ENCODE data around the gene SPATA13.

GRCh38 chr13:24148414-24149235 lies 11.9 kb upstream of the SPATA13 start:
- TF ChIP-seq CTCF (IDR thresholded peaks at IDR 0.05) (no peak), POLR2A (IDR thresholded peaks at IDR 0.05) (no peak)

Measured in stomach (tissue), 4 donors.